ENCODE data around the gene EFTUD2.

DNA sequence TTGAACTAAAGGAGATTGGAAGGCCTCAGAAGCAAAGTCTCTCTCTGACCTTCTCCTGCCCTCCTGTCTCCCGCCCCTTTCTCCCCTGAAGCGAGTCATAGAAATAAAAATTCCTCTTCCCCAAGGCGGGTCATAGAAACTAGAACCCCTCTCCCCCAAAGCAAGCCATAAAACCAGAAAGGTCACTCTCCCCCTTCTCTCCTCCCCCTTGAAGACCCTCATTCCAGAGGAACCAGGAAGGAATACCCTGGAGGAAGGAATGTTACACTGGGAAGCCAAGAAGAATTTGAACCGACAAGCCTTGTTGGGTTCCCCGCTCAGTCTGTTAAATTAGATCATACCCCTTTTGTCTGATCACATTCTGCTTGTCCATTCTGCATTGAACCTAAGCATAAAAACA is 66.4 kb downstream of the EFTUD2 start:
- TF ChIP-seq POLR2A (IDR thresholded peaks at IDR 0.05) = no peak
- TF ChIP-seq, protein P1, sequence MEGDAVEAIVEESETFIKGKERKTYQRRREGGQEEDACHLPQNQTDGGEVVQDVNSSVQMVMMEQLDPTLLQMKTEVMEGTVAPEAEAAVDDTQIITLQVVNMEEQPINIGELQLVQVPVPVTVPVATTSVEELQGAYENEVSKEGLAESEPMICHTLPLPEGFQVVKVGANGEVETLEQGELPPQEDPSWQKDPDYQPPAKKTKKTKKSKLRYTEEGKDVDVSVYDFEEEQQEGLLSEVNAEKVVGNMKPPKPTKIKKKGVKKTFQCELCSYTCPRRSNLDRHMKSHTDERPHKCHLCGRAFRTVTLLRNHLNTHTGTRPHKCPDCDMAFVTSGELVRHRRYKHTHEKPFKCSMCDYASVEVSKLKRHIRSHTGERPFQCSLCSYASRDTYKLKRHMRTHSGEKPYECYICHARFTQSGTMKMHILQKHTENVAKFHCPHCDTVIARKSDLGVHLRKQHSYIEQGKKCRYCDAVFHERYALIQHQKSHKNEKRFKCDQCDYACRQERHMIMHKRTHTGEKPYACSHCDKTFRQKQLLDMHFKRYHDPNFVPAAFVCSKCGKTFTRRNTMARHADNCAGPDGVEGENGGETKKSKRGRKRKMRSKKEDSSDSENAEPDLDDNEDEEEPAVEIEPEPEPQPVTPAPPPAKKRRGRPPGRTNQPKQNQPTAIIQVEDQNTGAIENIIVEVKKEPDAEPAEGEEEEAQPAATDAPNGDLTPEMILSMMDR (IDR thresholded peaks at IDR 0.05) = no peak
